CD4-positive, alpha-beta T cell (primary cell): ENCODE results near the gene SIPA1. TPM values are rescaled to one million over a fixed set of nuclear protein-coding genes. Genes with fewer than 3 reads are reported as not detected.

Experiments
- ATAC-seq: fragments of 200-7000 bp; cut with Tn5 transposase; one replicate; pipeline ENCODE4 v1.10.0; 2022; ENCODE audit warnings: mild to moderate bottlenecking; ENCODE audit not compliant: poor library complexity
- CTCF ChIA-PET: fragments of 350-600 bp; sonication (Branson Sonifier 250); formaldehyde crosslinking; loops from one replicate; lab custom pipeline; 2021; ENCODE audit warnings: antibody characterized with exemption, inconsistent platforms; lab: Charles Lee
- POLR2A ChIA-PET: fragments of 350-600 bp; sonication (Branson Sonifier 250); formaldehyde crosslinking; loops from one replicate; lab custom pipeline; 2021; ENCODE audit warnings: antibody characterized with exemption, inconsistent platforms; lab: Charles Lee
- DNase-seq, 14 experiments: peaks; one replicate each; pipeline ENCODE4 v3.0.0-alpha.2; 2013 to 2020; ENCODE audit warnings: mixed read lengths in 2 of 14
- H3K27ac ChIP-seq, 2 donors: one replicate each; pipeline versions ENCODE4 v1.5.1 to v1.7.0; 2013; ENCODE audit warnings: low read length in 2 of 2, low read depth in 1 of 2, mild to moderate bottlenecking in 1 of 2
- H3K27me3 ChIP-seq, 2 experiments: 1 replicate in 1 of 2; 2 replicates in 1 of 2; pipeline versions ENCODE4 v1.6.1 to v1.7.0; 2013; ENCODE audit warnings: low read length in 2 of 2, control low read depth in 1 of 2, mild to moderate bottlenecking in 1 of 2, moderate library complexity in 1 of 2; ENCODE audit not compliant: insufficient read depth in 2 of 2, control insufficient read depth in 1 of 2
- H3K36me3 ChIP-seq: one replicate; pipeline ENCODE4 v1.6.1; 2013; ENCODE audit warnings: low read length, control low read depth; ENCODE audit not compliant: insufficient read depth
- H3K4me1 ChIP-seq: one replicate; pipeline ENCODE4 v1.6.1; 2013; ENCODE audit warnings: low read length, control low read depth; ENCODE audit not compliant: insufficient read depth
- H3K4me3 ChIP-seq: one replicate; pipeline ENCODE4 v1.5.1; 2013; ENCODE audit warnings: mild to moderate bottlenecking, low read length, moderate library complexity
- H3K9me3 ChIP-seq, 2 experiments: 1 replicate in 1 of 2; 2 replicates in 1 of 2; pipeline versions ENCODE4 v1.6.1 to v1.7.0; 2013; ENCODE audit warnings: low read length in 2 of 2, mild to moderate bottlenecking in 2 of 2, control low read depth in 1 of 2, moderate library complexity in 1 of 2; ENCODE audit not compliant: control insufficient read depth in 1 of 2, insufficient read depth in 1 of 2
- H3K27ac Mint-ChIP-seq: one replicate; pipeline ENCODE4 v1.8.0; 2020; ENCODE audit warnings: mixed read lengths
- H3K27me3 Mint-ChIP-seq: one replicate; pipeline ENCODE4 v1.8.0; 2021; ENCODE audit warnings: mixed read lengths
- H3K36me3 Mint-ChIP-seq: one replicate; pipeline ENCODE4 v1.8.0; 2021; ENCODE audit warnings: low read depth, mixed read lengths
- H3K4me1 Mint-ChIP-seq: one replicate; pipeline ENCODE4 v1.8.0; 2021; ENCODE audit warnings: low read depth, mixed read lengths
- H3K4me3 Mint-ChIP-seq: one replicate; pipeline ENCODE4 v1.8.0; 2020; ENCODE audit warnings: mild to moderate bottlenecking, mixed read lengths
- H3K9me3 Mint-ChIP-seq: one replicate; pipeline ENCODE4 v1.8.0; 2020; ENCODE audit warnings: mixed read lengths
- intact Hi-C, 2 experiments: fragments of 100-400 bp; cut with DNase I in 1 of 2; cut with micrococcal nuclease in 1 of 2; formaldehyde crosslinking; loops; one replicate each; pipeline versions ENCODE4 v1.15.1 to v1.9.0; 2023 to 2025; cut with DNase I, micrococcal nuclease
- total RNA-seq, 174 experiments: library from RNA in 2 of 174; stranded (reverse) in 2 of 174; gene quantifications; one replicate each; pipeline ENCODE4 v1.2.3 and lab custom pipeline; 2021 to 2026
- TF ChIP-seq, protein P1 (sequence below): fragments of 200-600 bp; IDR thresholded peaks from one replicate; pipeline ENCODE4 v1.8.0; 2022; ENCODE audit warnings: antibody characterized with exemption, mild to moderate bottlenecking

SIPA1 gene
- total RNA-seq, 2 experiments from 2014 or later, result 272 to 298 TPM

DNA sequence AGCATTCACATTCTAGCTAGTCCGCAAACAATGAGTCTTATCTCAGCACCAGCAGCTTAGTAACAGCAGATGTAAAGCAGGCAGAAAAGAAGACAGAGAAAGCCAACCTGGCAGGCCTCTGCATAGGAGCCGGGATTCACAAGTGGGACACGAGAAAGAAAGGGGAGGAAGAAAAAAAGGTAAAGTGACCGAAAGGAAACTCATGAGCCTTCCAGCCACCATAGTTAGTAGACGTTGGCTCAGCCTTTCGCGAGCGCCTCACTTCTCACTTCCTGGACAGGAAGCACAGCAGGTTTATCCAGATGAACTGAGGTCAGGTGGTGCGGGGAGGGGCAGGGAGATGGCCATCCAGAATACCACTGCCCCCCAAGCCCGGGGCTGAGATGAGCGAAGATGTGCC lies 54.5 kb downstream of the SIPA1 start:
- no peak for DNase-seq
- ChIA-PET POLR2A (no interaction called here), CTCF (no interaction called here)
- H3K36me3 ChIP-seq, result no peaks in the 10 kb centered on the region
- no peak overlapping the region for H3K27ac Mint-ChIP-seq
- ATAC-seq, result no peak
- no peaks in the 10 kb centered on the region for H3K4me1 ChIP-seq
- no peak overlapping the region for H3K4me3 ChIP-seq
- H3K27me3 Mint-ChIP-seq, result no peaks in the 10 kb centered on the region
- no peaks in the 10 kb centered on the region for H3K9me3 ChIP-seq
- H3K4me3 Mint-ChIP-seq, result no peak overlapping the region
- no peaks in the 10 kb centered on the region for H3K4me1 Mint-ChIP-seq
- TF ChIP-seq, protein P1, sequence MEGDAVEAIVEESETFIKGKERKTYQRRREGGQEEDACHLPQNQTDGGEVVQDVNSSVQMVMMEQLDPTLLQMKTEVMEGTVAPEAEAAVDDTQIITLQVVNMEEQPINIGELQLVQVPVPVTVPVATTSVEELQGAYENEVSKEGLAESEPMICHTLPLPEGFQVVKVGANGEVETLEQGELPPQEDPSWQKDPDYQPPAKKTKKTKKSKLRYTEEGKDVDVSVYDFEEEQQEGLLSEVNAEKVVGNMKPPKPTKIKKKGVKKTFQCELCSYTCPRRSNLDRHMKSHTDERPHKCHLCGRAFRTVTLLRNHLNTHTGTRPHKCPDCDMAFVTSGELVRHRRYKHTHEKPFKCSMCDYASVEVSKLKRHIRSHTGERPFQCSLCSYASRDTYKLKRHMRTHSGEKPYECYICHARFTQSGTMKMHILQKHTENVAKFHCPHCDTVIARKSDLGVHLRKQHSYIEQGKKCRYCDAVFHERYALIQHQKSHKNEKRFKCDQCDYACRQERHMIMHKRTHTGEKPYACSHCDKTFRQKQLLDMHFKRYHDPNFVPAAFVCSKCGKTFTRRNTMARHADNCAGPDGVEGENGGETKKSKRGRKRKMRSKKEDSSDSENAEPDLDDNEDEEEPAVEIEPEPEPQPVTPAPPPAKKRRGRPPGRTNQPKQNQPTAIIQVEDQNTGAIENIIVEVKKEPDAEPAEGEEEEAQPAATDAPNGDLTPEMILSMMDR, result no peak
- intact Hi-C loops, result no loop called here
- H3K27ac ChIP-seq, result no peak overlapping the region
- no peaks in the 10 kb centered on the region for H3K36me3 Mint-ChIP-seq
- H3K27me3 ChIP-seq, result no peaks in the 10 kb centered on the region
- no peaks in the 10 kb centered on the region for H3K9me3 Mint-ChIP-seq

DNA sequence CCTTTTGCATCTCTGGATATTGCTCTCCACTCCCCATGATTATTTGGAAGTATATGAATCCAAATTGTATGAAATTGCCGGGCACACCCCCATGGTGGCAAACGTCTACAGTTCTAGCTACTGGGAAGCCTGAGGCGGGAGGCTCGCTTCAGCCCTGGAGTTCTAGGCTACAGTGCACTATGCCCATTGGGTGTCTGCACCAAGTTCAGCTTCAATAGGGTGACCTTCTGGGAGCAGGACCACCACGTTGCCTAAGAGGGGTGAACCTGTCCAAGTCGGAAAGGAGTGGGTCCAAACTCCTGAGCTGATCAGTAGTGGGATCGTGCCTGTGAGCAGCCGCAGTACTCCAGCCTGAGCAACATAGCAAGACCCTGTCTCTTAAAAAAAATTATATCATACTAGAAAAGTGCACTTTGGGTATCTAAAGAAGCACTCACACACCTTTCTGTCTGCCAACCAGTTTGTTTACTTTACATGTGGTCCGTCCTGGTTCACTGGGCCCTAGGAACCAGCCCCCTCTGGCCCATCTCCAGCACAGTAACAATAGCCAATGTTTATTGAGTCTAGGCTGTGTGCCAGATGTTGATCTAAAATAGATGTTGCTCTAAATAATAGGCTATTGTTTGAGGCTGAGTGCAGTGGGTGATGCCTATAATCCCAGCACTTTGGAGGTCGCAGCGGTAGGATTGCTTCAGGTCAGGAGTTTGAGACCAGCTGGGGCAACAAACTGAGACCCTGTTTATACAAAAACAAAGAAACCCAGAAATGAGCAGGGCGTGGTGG lies 57.7 kb downstream of the SIPA1 start:
- H3K36me3 Mint-ChIP-seq, result no peaks in the 10 kb centered on the region
- no peaks in the 10 kb centered on the region for H3K9me3 Mint-ChIP-seq
- TF ChIP-seq, protein P1, result no peak
- no peak overlapping the region for H3K4me3 Mint-ChIP-seq
- ChIA-PET CTCF (no interaction called here), POLR2A (no interaction called here)
- H3K4me1 ChIP-seq, result no peaks in the 10 kb centered on the region
- H3K27ac ChIP-seq, result no peak overlapping the region
- H3K27ac Mint-ChIP-seq, result no peak overlapping the region
- no peaks in the 10 kb centered on the region for H3K27me3 Mint-ChIP-seq
- no peak for DNase-seq
- no peaks in the 10 kb centered on the region for H3K9me3 ChIP-seq
- H3K4me1 Mint-ChIP-seq, result no peaks in the 10 kb centered on the region
- H3K27me3 ChIP-seq, result no peaks in the 10 kb centered on the region
- no peaks in the 10 kb centered on the region for H3K36me3 ChIP-seq
- intact Hi-C loops, result no loop called here
- ATAC-seq, result no peak
- H3K4me3 ChIP-seq, result no peak overlapping the region

DNA sequence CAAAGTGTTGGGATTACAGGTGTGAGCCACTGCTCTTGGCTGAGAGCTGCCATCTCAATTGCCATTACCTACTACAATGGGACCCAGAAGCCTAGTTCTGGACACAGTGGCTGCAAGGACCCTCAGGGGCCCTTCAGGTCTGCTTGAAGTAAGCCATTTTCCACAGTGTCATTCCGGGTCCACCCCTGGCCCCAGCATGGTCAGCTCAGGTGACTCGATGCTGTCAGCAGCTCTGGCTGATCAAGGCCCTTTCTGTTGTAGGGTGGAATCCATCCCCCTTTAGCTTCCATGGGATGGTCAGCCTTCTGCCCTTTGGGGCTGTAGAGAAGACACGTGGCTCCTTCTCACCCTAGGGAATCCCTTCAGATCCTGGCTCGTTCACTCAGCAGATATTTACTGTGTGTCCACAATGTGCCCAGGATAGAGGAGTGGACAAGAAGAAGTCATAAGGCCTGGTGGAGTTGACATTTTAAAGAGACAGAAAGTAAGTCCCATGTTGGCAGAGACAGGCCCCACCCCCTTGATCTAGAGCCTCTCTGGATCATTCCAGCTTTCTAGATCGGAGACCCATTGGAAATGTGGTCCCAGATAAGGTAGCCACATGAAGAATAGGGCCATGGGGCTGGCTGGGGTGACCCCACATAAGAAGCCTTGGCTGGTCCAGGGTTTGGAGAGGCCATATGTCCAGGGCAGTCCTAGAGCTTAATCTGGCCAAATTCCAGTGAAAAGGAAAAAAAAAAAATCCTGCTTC lies 59.1 kb downstream of the SIPA1 start:
- Mint-ChIP-seq H3K9me3 (no peaks in the 10 kb centered on the region), H3K27me3 (no peaks in the 10 kb centered on the region), H3K4me1 (no peaks in the 10 kb centered on the region), H3K27ac (no peak overlapping the region), H3K4me3 (no peak overlapping the region), H3K36me3 (no peaks in the 10 kb centered on the region)
- Histone ChIP-seq H3K36me3 (no peaks in the 10 kb centered on the region), H3K27ac (no peak overlapping the region), H3K4me1 (no peaks in the 10 kb centered on the region), H3K4me3 (no peak overlapping the region), H3K27me3 (no peaks in the 10 kb centered on the region), H3K9me3 (no peaks in the 10 kb centered on the region)
- ATAC-seq (no peak), DNase-seq (no peak)
- intact Hi-C loops, result no loop called here
- POLR2A ChIA-PET, result no interaction called here
- TF ChIP-seq, protein P1, result no peak
- CTCF ChIA-PET, result no interaction called here
